K562 (cell line): Measurements from ENCODE around the gene HSD17B10. TPM values are rescaled to one million over a fixed set of nuclear protein-coding genes. Genes with fewer than 3 reads are reported as not detected.

Experiments
- BRD4 ChIP-seq: fragments of 200-600 bp; sonication (generic); IDR thresholded peaks from 2 replicates; pipeline ENCODE4 v1.6.1; 2017; ENCODE audit warnings: inconsistent platforms
- COPS2 ChIP-seq: fragments of 450-650 bp; conservative IDR thresholded peaks from 2 replicates; pipeline ENCODE4 v1.6.1; 2016; ENCODE audit warnings: mild to moderate bottlenecking, moderate library complexity
- FOXA3 ChIP-seq, 2 experiments: fragments of 450-650 bp in 1 of 2; sonication (generic) in 1 of 2; formaldehyde crosslinking; IDR thresholded peaks in 1 of 2; conservative IDR thresholded peaks in 1 of 2; 2 replicates each; pipeline versions ENCODE4 v1.4.0 to v1.8.0; 2020 to 2022; ENCODE audit warnings: mild to moderate bottlenecking in 2 of 2, missing genetic modification reagents in 1 of 2
- HDAC6 ChIP-seq: IDR thresholded peaks from 2 replicates; pipeline ENCODE4 v1.6.1; 2012; ENCODE audit warnings: low read depth, mild to moderate bottlenecking, control low read depth, inconsistent platforms, low read length, moderate library complexity
- HMG20A ChIP-seq: fragments of 450-650 bp; formaldehyde crosslinking; conservative IDR thresholded peaks from 2 replicates; pipeline ENCODE4 v1.4.0; 2020; ENCODE audit warnings: mild to moderate bottlenecking, mixed read lengths
- HMG20B ChIP-seq: fragments of 250-450 bp; sonication (Bioruptor Pico); IDR thresholded peaks from 2 replicates; pipeline ENCODE4 v1.5.0; 2021; ENCODE audit warnings: mild to moderate bottlenecking
- HNRNPK ChIP-seq: fragments of 200-400 bp; formaldehyde crosslinking; IDR thresholded peaks from one replicate; pipeline ENCODE4 v1.6.1; 2018; ENCODE audit warnings: mild to moderate bottlenecking, low read depth, low read length; ENCODE audit not compliant: poor library complexity, severe bottlenecking
- JUN ChIP-seq, 2 experiments: sonication (generic) in 1 of 2; formaldehyde crosslinking in 1 of 2; IDR thresholded peaks; 2 replicates each; pipeline versions ENCODE4 v1.6.1 to v1.8.0; 2012 to 2022; ENCODE audit warnings: borderline replicate concordance in 2 of 2, mild to moderate bottlenecking in 2 of 2, improper control_type of control experiment in 1 of 2, low read depth in 1 of 2, low read length in 1 of 2, missing genetic modification reagents in 1 of 2
- MEF2D ChIP-seq: conservative IDR thresholded peaks from 2 replicates; pipeline ENCODE4 v1.6.1; 2016; ENCODE audit warnings: low read depth, missing genetic modification characterization, missing compliant biosample characterization
- MTA3 ChIP-seq: fragments of 450-650 bp; formaldehyde crosslinking; IDR thresholded peaks from 2 replicates; pipeline ENCODE4 v1.6.1; 2017; ENCODE audit warnings: mild to moderate bottlenecking, borderline replicate concordance
- NR2C2 ChIP-seq, 2 experiments: fragments of 200-800 bp in 1 of 2; sonication (Bioruptor generic) in 1 of 2; sonication (generic) in 1 of 2; formaldehyde crosslinking in 1 of 2; IDR thresholded peaks; 2 replicates each; pipeline versions ENCODE4 v1.6.1 to v1.8.0; 2016 to 2022; ENCODE audit warnings: mild to moderate bottlenecking in 1 of 2, missing compliant biosample characterization in 1 of 2, missing genetic modification characterization in 1 of 2, missing genetic modification reagents in 1 of 2
- PHF20 ChIP-seq: fragments of 450-650 bp; IDR thresholded peaks from 2 replicates; pipeline ENCODE4 v1.6.1; 2018; ENCODE audit not compliant: partially characterized antibody
- PHF21A ChIP-seq: fragments of 450-650 bp; IDR thresholded peaks from 2 replicates; pipeline ENCODE4 v1.6.1; 2017; ENCODE audit warnings: low read depth, borderline replicate concordance
- SAFB ChIP-seq: fragments of 200-400 bp; formaldehyde crosslinking; IDR thresholded peaks from 2 replicates; pipeline ENCODE4 v1.6.1; 2017; ENCODE audit warnings: low read depth, low read length, borderline replicate concordance
- SMARCE1 ChIP-seq: fragments of 450-650 bp; IDR thresholded peaks from 2 replicates; pipeline ENCODE4 v1.7.1; 2016; ENCODE audit warnings: mild to moderate bottlenecking
- XRCC4 ChIP-seq: IDR thresholded peaks from one replicate; pipeline ENCODE4 v1.6.1; 2011; ENCODE audit not compliant: insufficient read depth, insufficient read length; ENCODE audit errors: extremely low read depth
- YBX1 ChIP-seq: fragments of 450-650 bp; IDR thresholded peaks from 2 replicates; pipeline ENCODE4 v1.7.1; 2016; ENCODE audit warnings: mild to moderate bottlenecking
- ZBTB17 ChIP-seq: fragments of 450-650 bp; formaldehyde crosslinking; IDR thresholded peaks from 2 replicates; pipeline ENCODE4 v1.4.0; 2020; ENCODE audit warnings: mild to moderate bottlenecking
- ZNF436 ChIP-seq: fragments of 250-450, 450-650 bp; sonication (Bioruptor Pico); formaldehyde crosslinking; IDR thresholded peaks from 2 replicates; pipeline ENCODE4 v1.7.0; 2020; ENCODE audit warnings: mild to moderate bottlenecking
- polyA plus RNA-seq, 8 experiments: library from polyadenylated mRNA; depleted of rRNA in 4 of 8; stranded (reverse) in 5 of 8; unstranded in 3 of 8; fragments of >200 nt; fragmentation: Nextera tagmentation in 2 of 8; fragmentation: Illumina TruSeq in 1 of 8; extraction: Ambion mirVana in 2 of 8; extraction: Trizol in 1 of 8; gene quantifications; 2 replicates each; pipeline versions ENCODE4 v1.2.1 to v1.2.3, GENCODE V29; 2011 to 2014; ENCODE audit warnings: inconsistent platforms in 1 of 8, missing spikeins in 1 of 8
- total RNA-seq, 7 experiments: library from RNA; depleted of rRNA in 6 of 7; stranded (reverse); fragments of >200 nt in 6 of 7; fragmentation: Illumina TruSeq in 2 of 7; extraction: Trizol in 2 of 7; gene quantifications; 2 replicates each; pipeline versions ENCODE4 v1.2.1 to v1.2.3, GENCODE V29; 2011 to 2021; ENCODE audit warnings: low replicate concordance in 1 of 7
- TF ChIP-seq, protein P1 (sequence below): IDR thresholded peaks from 2 replicates; pipeline ENCODE4 v1.6.1; 2011; ENCODE audit warnings: borderline replicate concordance, low read depth, mild to moderate bottlenecking, moderate library complexity, low read length; ENCODE audit not compliant: insufficient read depth, poor library complexity, severe bottlenecking
- TF ChIP-seq, protein P2 (sequence below): sonication (generic); IDR thresholded peaks from 2 replicates; pipeline ENCODE4 v1.6.1; 2016
- TF ChIP-seq, protein P3 (sequence below): sonication (generic); formaldehyde crosslinking; IDR thresholded peaks from 2 replicates; pipeline ENCODE4 v1.8.0; 2022; ENCODE audit warnings: mild to moderate bottlenecking, missing genetic modification reagents

HSD17B10 gene
- total and polyA plus RNA-seq, 9 of the 15 experiments (the other 6 are each of a cell fraction or from before 2014, with no cell fraction given): 45.3 to 221 (median 186) TPM

DNA sequence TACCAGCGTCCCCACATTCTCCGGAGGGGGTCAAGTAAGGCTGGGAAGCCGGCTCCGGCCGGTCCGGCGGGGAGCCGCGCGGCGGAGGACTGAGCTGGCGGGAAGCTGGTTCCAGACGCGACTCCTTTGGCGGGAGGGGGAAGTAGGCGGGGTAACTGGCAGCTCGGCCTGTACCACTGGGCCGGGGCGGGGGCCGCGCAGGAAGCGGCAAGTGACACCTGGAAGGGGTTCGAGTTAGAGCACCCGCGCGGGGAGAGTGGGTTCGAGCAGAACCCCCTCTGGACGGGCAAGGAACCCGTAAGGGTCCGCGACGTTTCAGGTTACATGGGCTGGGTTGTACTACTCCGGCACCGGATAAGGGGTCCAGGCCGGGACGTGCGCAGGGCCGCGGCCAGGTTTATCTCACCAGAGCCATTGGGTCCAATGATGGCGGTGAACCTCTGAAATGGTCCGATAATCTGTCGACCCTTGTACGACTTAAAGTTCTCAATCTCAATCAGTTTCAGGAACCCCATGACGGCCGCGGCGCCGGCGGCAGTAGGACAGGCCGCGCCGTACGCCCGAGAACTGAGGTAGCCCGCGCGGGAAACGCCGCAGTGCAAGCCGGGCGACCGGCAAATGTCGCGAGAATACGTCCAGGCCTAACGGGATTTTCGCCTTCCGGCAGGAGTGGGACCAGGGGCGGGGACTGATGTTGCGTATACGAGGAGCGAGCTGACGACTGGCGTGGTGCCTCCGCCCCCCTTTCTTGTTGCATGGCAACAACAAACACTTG is 11.9 kb downstream of the HSD17B10 start, which contains the start of gene SMC1A (continued):
- TF ChIP-seq, protein P1, sequence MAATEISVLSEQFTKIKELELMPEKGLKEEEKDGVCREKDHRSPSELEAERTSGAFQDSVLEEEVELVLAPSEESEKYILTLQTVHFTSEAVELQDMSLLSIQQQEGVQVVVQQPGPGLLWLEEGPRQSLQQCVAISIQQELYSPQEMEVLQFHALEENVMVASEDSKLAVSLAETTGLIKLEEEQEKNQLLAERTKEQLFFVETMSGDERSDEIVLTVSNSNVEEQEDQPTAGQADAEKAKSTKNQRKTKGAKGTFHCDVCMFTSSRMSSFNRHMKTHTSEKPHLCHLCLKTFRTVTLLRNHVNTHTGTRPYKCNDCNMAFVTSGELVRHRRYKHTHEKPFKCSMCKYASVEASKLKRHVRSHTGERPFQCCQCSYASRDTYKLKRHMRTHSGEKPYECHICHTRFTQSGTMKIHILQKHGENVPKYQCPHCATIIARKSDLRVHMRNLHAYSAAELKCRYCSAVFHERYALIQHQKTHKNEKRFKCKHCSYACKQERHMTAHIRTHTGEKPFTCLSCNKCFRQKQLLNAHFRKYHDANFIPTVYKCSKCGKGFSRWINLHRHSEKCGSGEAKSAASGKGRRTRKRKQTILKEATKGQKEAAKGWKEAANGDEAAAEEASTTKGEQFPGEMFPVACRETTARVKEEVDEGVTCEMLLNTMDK: no peak
- TF ChIP-seq ZBTB17 (no peak), MEF2D (tag) (no peak), HMG20A (no peak), BRD4 (no peak; the same call in 1 of the 2 replicates), MTA3 (peak; percentile 50; the same call in 1 of the 2 replicates), PHF21A (no peak), YBX1 (no peak), ZNF436 (no peak), COPS2 (no peak), HNRNPK (no peak), NR2C2 (CRISPR knock-in tag; IDR thresholded peaks at IDR 0.05) (no peak), NR2C2 (tag; IDR thresholded peaks at IDR 0.05) (peak; percentile 57; the same call in 1 of the 2 replicates), HDAC6 (no peak), HMG20B (CRISPR knock-in tag) (no peak), PHF20 (peak; percentile 67), FOXA3 (CRISPR knock-in tag; conservative IDR thresholded peaks at IDR 0.05 in 1 of 2, IDR thresholded peaks at IDR 0.05 in 1 of 2) (no peak), XRCC4 (no peak), SMARCE1 (no peak), JUN (IDR thresholded peaks at IDR 0.05; ENCODE audit: borderline replicate concordance, low read depth, low read length) (no peak), JUN (CRISPR knock-in tag; IDR thresholded peaks at IDR 0.05; ENCODE audit: borderline replicate concordance) (no peak), SAFB (no peak)
- TF ChIP-seq, protein P2, sequence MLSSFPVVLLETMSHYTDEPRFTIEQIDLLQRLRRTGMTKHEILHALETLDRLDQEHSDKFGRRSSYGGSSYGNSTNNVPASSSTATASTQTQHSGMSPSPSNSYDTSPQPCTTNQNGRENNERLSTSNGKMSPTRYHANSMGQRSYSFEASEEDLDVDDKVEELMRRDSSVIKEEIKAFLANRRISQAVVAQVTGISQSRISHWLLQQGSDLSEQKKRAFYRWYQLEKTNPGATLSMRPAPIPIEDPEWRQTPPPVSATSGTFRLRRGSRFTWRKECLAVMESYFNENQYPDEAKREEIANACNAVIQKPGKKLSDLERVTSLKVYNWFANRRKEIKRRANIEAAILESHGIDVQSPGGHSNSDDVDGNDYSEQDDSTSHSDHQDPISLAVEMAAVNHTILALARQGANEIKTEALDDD: no peak
- TF ChIP-seq, protein P3, sequence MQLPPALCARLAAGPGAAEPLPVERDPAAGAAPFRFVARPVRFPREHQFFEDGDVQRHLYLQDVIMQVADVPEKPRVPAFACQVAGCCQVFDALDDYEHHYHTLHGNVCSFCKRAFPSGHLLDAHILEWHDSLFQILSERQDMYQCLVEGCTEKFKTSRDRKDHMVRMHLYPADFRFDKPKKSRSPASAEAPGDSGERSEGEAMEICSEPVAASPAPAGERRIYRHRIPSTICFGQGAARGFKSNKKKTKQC (CRISPR knock-in tag): 0 out of 2 replicates have a peak, but pooled peaks have one; percentile 22
